SH-SY5Y (cell line): ENCODE data around the gene MACROD2.

Source experiments
- GATA2 ChIP-seq: IDR thresholded peaks from 2 replicates; pipeline ENCODE4 v1.6.1; 2011; ENCODE audit warnings: mild to moderate bottlenecking, low read depth, low read length
- GATA3 ChIP-seq: IDR thresholded peaks from 2 replicates; pipeline ENCODE4 v1.6.1; 2011; ENCODE audit warnings: low read depth, mild to moderate bottlenecking, low read length, moderate library complexity

DNA sequence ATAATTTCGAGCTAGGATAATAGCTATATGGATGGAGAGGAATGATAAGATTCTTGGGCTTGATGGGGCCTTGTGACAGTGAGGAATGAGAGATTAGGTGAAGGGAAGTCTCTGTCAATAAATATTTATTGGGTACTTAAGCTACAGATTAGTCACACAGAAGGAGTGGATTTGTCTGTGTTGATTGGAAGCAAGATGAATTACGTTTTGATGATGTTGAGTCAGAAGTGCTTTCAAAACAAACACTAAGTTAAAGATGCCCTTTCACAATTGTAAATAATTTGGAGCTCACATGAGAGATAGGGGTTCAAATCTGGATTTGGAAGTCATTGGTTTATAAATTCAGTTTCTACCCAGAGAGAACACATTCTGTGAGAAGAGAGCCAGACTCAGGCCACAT lies 1743.7 kb downstream of the MACROD2 start:
- TF ChIP-seq GATA3 (no peak), GATA2 (no peak)
